Activated gamma-delta T cell treated with anti-CD3 and anti-CD28 coated beads, Interleukin-2, amount 50 U/mL, for 16 hours (primary cell): ENCODE measurements around the gene GLOD4.
"Not testable (repeated sequence)": the region's sequence is repeated elsewhere in the genome, so short reads cannot be mapped to it uniquely, and the experiment has no call there.

Source experiments
- DNase-seq: peaks from one replicate; pipeline ENCODE4 v3.0.0-alpha.2; 2020; ENCODE audit warnings: low read depth

The GLOD4 gene

GRCh38 chr17:802901-803881 lies 21.1 kb upstream of the GLOD4 start:
- no peak for DNase-seq

GRCh38 chr17:802481-802880 lies 20.4 kb upstream of the GLOD4 start:
- no peak for DNase-seq

- no peak for DNase-seq
Measured at GRCh38 chr17:801660-802059, 19.6 kb upstream of the GLOD4 start.

GRCh38 chr17:800446-801242 lies 18.6 kb upstream of the GLOD4 start:
- no peak for DNase-seq

- DNase-seq, result no peak
Measured at GRCh38 chr17:799261-799660, 17.2 kb upstream of the GLOD4 start.

- DNase-seq, result no peak
Measured at GRCh38 chr17:798246-798645, 16.2 kb upstream of the GLOD4 start.

GRCh38 chr17:797236-797840 lies 15.3 kb upstream of the GLOD4 start:
- DNase-seq, result no peak

- DNase-seq, result no peak
Measured at GRCh38 chr17:796609-797008, 14.5 kb upstream of the GLOD4 start.

- DNase-seq, result no peak
Measured at GRCh38 chr17:795721-796120, 13.6 kb upstream of the GLOD4 start.

- no peak for DNase-seq
Measured at GRCh38 chr17:795276-795675, 13.2 kb upstream of the GLOD4 start.

- no peak for DNase-seq
Measured at GRCh38 chr17:794876-795275, 12.8 kb upstream of the GLOD4 start.

GRCh38 chr17:792277-792676 lies 10.2 kb upstream of the GLOD4 start:
- no peak for DNase-seq

GRCh38 chr17:791829-792228 lies 9.7 kb upstream of the GLOD4 start:
- no peak for DNase-seq

- DNase-seq, result not testable (repeated sequence)
Measured at GRCh38 chr17:790874-791247, 8.8 kb upstream of the GLOD4 start.

- DNase-seq, result not testable (repeated sequence)
Measured at GRCh38 chr17:789931-790873, 8.1 kb upstream of the GLOD4 start.

GRCh38 chr17:789160-789840 lies 7.2 kb upstream of the GLOD4 start:
- DNase-seq, result no peak

- no peak for DNase-seq
Measured at GRCh38 chr17:788551-788950, 6.5 kb upstream of the GLOD4 start.

- no peak for DNase-seq
Measured at GRCh38 chr17:787641-788221, 5.7 kb upstream of the GLOD4 start.

- not testable (repeated sequence) for DNase-seq
Measured at GRCh38 chr17:785901-786300, 3.8 kb upstream of the GLOD4 start.

GRCh38 chr17:784143-784542 lies 2.1 kb upstream of the GLOD4 start:
- DNase-seq, result no peak

- no peak for DNase-seq
Measured at GRCh38 chr17:778096-778495, 4.0 kb downstream of the GLOD4 start.
